K562 (cell line): ENCODE data around the gene MLYCD.

Experiments used
- ARID3B ChIP-seq: fragments of 250-450 bp; sonication (Bioruptor Pico); IDR thresholded peaks from 2 replicates; pipeline ENCODE4 v1.4.0; 2020; ENCODE audit warnings: borderline replicate concordance
- ARNT ChIP-seq, 2 experiments: fragments of 450-650 bp; IDR thresholded peaks; 2 replicates each; pipeline ENCODE4 v1.6.1; 2016; ENCODE audit warnings: mild to moderate bottlenecking in 1 of 2
- CTCF ChIP-seq, 3 experiments: IDR thresholded peaks in 2 of 3; conservative IDR thresholded peaks in 1 of 3; 2 replicates each; pipeline ENCODE4 v1.5.1; 2011 to 2012; ENCODE audit warnings: low read length in 3 of 3, mild to moderate bottlenecking in 3 of 3, control low read depth in 2 of 3, improper control_type of control experiment in 1 of 3, inconsistent platforms in 1 of 3, low read depth in 1 of 3, mixed read lengths in 1 of 3, moderate library complexity in 1 of 3; ENCODE audit not compliant: insufficient read depth in 2 of 3
- DACH1 ChIP-seq: fragments of 450-650 bp; IDR thresholded peaks from 2 replicates; pipeline ENCODE4 v1.6.1; 2018; ENCODE audit not compliant: partially characterized antibody
- DDX20 ChIP-seq: fragments of 450-650 bp; IDR thresholded peaks from 2 replicates; pipeline ENCODE4 v1.6.1; 2016; ENCODE audit warnings: missing genetic modification characterization, low read depth, mild to moderate bottlenecking, missing compliant biosample characterization, moderate library complexity
- JUND ChIP-seq, 2 experiments: IDR thresholded peaks; 2 replicates in 1 of 2; 3 replicates in 1 of 2; pipeline ENCODE4 v1.6.1; 2011; ENCODE audit warnings: borderline replicate concordance in 2 of 2, low read depth in 2 of 2, low read length in 2 of 2, improper control_type of control experiment in 1 of 2, missing biosample characterization in 1 of 2, missing genetic modification characterization in 1 of 2, missing genetic modification reagents in 1 of 2
- TBL1XR1 ChIP-seq, 2 experiments: IDR thresholded peaks; 2 replicates each; pipeline ENCODE4 v1.6.1; 2012; ENCODE audit warnings: improper control_type of control experiment in 2 of 2, low read length in 2 of 2, mild to moderate bottlenecking in 1 of 2
- ZBTB49 ChIP-seq: sonication (generic); formaldehyde crosslinking; IDR thresholded peaks from 2 replicates; pipeline ENCODE4 v1.8.0; 2022; ENCODE audit warnings: missing genetic modification reagents, mild to moderate bottlenecking, borderline replicate concordance

- TF ChIP-seq CTCF (IDR thresholded peaks at IDR 0.05 in 2 of 3, conservative IDR thresholded peaks at IDR 0.05 in 1 of 3; ENCODE audit: insufficient read depth in 2 of 3, low read depth in 1 of 3, low read length in 3 of 3) = no peak
- TF ChIP-seq DACH1 = no peak
- no peak for TF ChIP-seq ARNT (IDR thresholded peaks at IDR 0.05)
- no peak for TF ChIP-seq ZBTB49
- no peak for TF ChIP-seq DDX20
- no peak for TF ChIP-seq JUND (IDR thresholded peaks at IDR 0.05; ENCODE audit: borderline replicate concordance, low read depth, low read length)
- TF ChIP-seq JUND (tag; IDR thresholded peaks at IDR 0.05; ENCODE audit: borderline replicate concordance, low read depth, low read length) = no peak
- no peak for TF ChIP-seq TBL1XR1 (IDR thresholded peaks at IDR 0.05; ENCODE audit: low read length in 2 of 2)
- no peak for TF ChIP-seq ARID3B (CRISPR knock-in tag)
Observed at GRCh38 chr16:83943516-83944050, 44.7 kb downstream of the MLYCD start.
